Gastrocnemius medialis (tissue), 4 donors: ENCODE results near the gene ANKRD33B. TPM values are rescaled to one million over a fixed set of nuclear protein-coding genes. Genes with fewer than 3 reads are reported as not detected.
A peak's percentile ranks its signal among the peaks of the same experiment; 100 is the strongest.

Experiments used
- ATAC-seq, 2 donors: fragments of 150-250 bp; one replicate each; pipeline ENCODE4 v1.9.1; 2016
- DNase-seq, 2 donors: peaks; one replicate each; pipeline ENCODE4 v3.0.0-alpha.2; 2019
- H3K27ac ChIP-seq, 4 donors: fragments of 200-600 bp; sonication (generic); 1 replicate in 1 of 4; 2 replicates in 3 of 4; pipeline ENCODE4 v1.5.1; 2016 to 2018; ENCODE audit warnings: mild to moderate bottlenecking in 2 of 4, moderate library complexity in 1 of 4
- H3K27me3 ChIP-seq, 3 donors: fragments of 200-600 bp; sonication (generic) in 2 of 3; 1 replicate in 1 of 3; 2 replicates in 2 of 3; pipeline versions ENCODE4 v1.5.1 to v1.6.0; 2016 to 2019; ENCODE audit warnings: mild to moderate bottlenecking in 1 of 3, moderate library complexity in 1 of 3
- H3K36me3 ChIP-seq, 2 donors: fragments of 200-600 bp; sonication (generic) in 1 of 2; one replicate each; pipeline ENCODE4 v1.5.1; 2017 to 2018
- H3K4me1 ChIP-seq, 2 donors: fragments of 200-600 bp; sonication (generic) in 1 of 2; one replicate each; pipeline ENCODE4 v1.5.1; 2016 to 2017; ENCODE audit warnings: mild to moderate bottlenecking in 2 of 2
- H3K4me3 ChIP-seq, 4 donors: fragments of 200-600 bp; sonication (generic) in 3 of 4; 1 replicate in 1 of 4; 2 replicates in 3 of 4; pipeline ENCODE4 v1.5.1; 2016 to 2019; ENCODE audit warnings: mild to moderate bottlenecking in 2 of 4
- H3K9me3 ChIP-seq, 3 donors: fragments of 200-600 bp; sonication (generic) in 2 of 3; 1 replicate in 1 of 3; 2 replicates in 2 of 3; pipeline ENCODE4 v1.5.1; 2016 to 2019
- CTCF ChIP-seq, 5 experiments: fragments of 450-650 bp in 3 of 5; fragments of 200-600 bp in 2 of 5; sonication (generic) in 2 of 5; IDR thresholded peaks in 4 of 5; conservative IDR thresholded peaks in 1 of 5; 1 replicate in 4 of 5; 2 replicates in 1 of 5; pipeline ENCODE4 v1.5.1; 2016 to 2019; ENCODE audit warnings: antibody characterized with exemption in 5 of 5, mild to moderate bottlenecking in 3 of 5, moderate library complexity in 3 of 5
- POLR2A ChIP-seq, 2 donors: fragments of 450-650 bp; IDR thresholded peaks; one replicate each; pipeline ENCODE4 v1.6.1; 2017; ENCODE audit warnings: antibody characterized with exemption in 2 of 2, mild to moderate bottlenecking in 2 of 2, moderate library complexity in 2 of 2
- in situ Hi-C, 4 donors: fragments of 200-750 bp; cut with MboI; loops; one replicate each; pipeline versions ENCODE4 v1.15.0 to v1.8.0; 2017; ENCODE audit warnings: low sequenced_read_pairs in 4 of 4
- intact Hi-C: fragments of 100-400 bp; cut with DNase I; formaldehyde crosslinking; loops from one replicate; pipeline ENCODE4 v1.15.1; 2023; ENCODE audit warnings: low total_unique reads
- total RNA-seq, 4 donors: library from RNA; depleted of rRNA; stranded (reverse); fragments of >200 nt; gene quantifications; one replicate each; pipeline versions ENCODE4 v1.1.0 to v1.2.3, GENCODE V29; 2016

Gene ANKRD33B
- total RNA-seq, 4 donors from 2014 or later = 2.2 to 38.9 (median 15.1) TPM

- no peak overlapping the region for H3K27ac ChIP-seq
- intact Hi-C loops = no loop called here
- no peak for TF ChIP-seq CTCF (IDR thresholded peaks at IDR 0.05 in 4 of 5, conservative IDR thresholded peaks at IDR 0.05 in 1 of 5)
- no peak for TF ChIP-seq POLR2A (IDR thresholded peaks at IDR 0.05)
- no peak overlapping the region for H3K4me3 ChIP-seq
- in situ Hi-C loops = no loop called here
- ATAC-seq = no peak
- no peaks in the 10 kb centered on the region for H3K36me3 ChIP-seq
- no peak for DNase-seq
- H3K27me3 ChIP-seq = no peaks in the 10 kb centered on the region
- H3K4me1 ChIP-seq = peaks cover 22% of the 10 kb centered on the region in 2 donors
- H3K9me3 ChIP-seq = no peaks in the 10 kb centered on the region
Observed at GRCh38 chr5:10591966-10592365, 28.1 kb downstream of the ANKRD33B start.

GRCh38 chr5:10592601-10593000 lies 28.7 kb downstream of the ANKRD33B start:
- H3K9me3 ChIP-seq = no peaks in the 10 kb centered on the region
- TF ChIP-seq POLR2A (IDR thresholded peaks at IDR 0.05) (no peak), CTCF (IDR thresholded peaks at IDR 0.05 in 4 of 5, conservative IDR thresholded peaks at IDR 0.05 in 1 of 5) (no peak)
- H3K27ac ChIP-seq = no peak overlapping the region
- H3K36me3 ChIP-seq = no peaks in the 10 kb centered on the region
- in situ Hi-C loops = no loop called here
- no peaks in the 10 kb centered on the region for H3K27me3 ChIP-seq
- no peak for ATAC-seq
- intact Hi-C loops = no loop called here
- no peak overlapping the region for H3K4me3 ChIP-seq
- DNase-seq = no peak
- peaks cover 26 to 28% of the 10 kb centered on the region in 2 donors for H3K4me1 ChIP-seq

- ATAC-seq (no peak), DNase-seq (no peak)
- in situ Hi-C loops (no loop called here), intact Hi-C loops (no loop called here)
- H3K9me3 ChIP-seq = no peaks in the 10 kb centered on the region
- no peaks in the 10 kb centered on the region for H3K27me3 ChIP-seq
- no peak overlapping the region for H3K4me3 ChIP-seq
- H3K36me3 ChIP-seq = no peaks in the 10 kb centered on the region
- no peak overlapping the region for H3K27ac ChIP-seq
- TF ChIP-seq POLR2A (IDR thresholded peaks at IDR 0.05) = no peak
- TF ChIP-seq CTCF (IDR thresholded peaks at IDR 0.05 in 4 of 5, conservative IDR thresholded peaks at IDR 0.05 in 1 of 5) = no peak
- peaks cover 26 to 28% of the 10 kb centered on the region in 2 donors for H3K4me1 ChIP-seq
Observed at GRCh38 chr5:10593531-10594181, 29.8 kb downstream of the ANKRD33B start.

GRCh38 chr5:10594591-10595210 lies 30.8 kb downstream of the ANKRD33B start:
- in situ Hi-C loops = no loop called here
- H3K4me1 ChIP-seq = peaks cover 26 to 30% of the 10 kb centered on the region in 2 donors
- no peak for ATAC-seq
- H3K9me3 ChIP-seq = no peaks in the 10 kb centered on the region
- intact Hi-C loops = no loop called here
- H3K27me3 ChIP-seq = no peaks in the 10 kb centered on the region
- peak overlapping the region; percentile 80 to 92 (median 86) for H3K27ac ChIP-seq
- TF ChIP-seq POLR2A (IDR thresholded peaks at IDR 0.05) (no peak), CTCF (IDR thresholded peaks at IDR 0.05 in 4 of 5, conservative IDR thresholded peaks at IDR 0.05 in 1 of 5) (no peak)
- no peak overlapping the region for H3K4me3 ChIP-seq
- H3K36me3 ChIP-seq = no peaks in the 10 kb centered on the region
- DNase-seq = no peak
